Activated T-cell treated with anti-CD3 and anti-CD28 coated beads, Interleukin-2, amount 50 U/mL, for 24 hours (primary cell): ENCODE measurements around the gene DHCR7.
A peak's percentile ranks its signal among the peaks of the same experiment; 100 is the strongest.

Source experiments
- DNase-seq: peaks from one replicate; pipeline ENCODE4 v3.0.0-alpha.2; 2020
- H3K27ac Mint-ChIP-seq: 2 replicates; pipeline ENCODE4 v1.8.0; 2020; ENCODE audit warnings: mild to moderate bottlenecking, mixed read lengths
- H3K27me3 Mint-ChIP-seq: 2 replicates; pipeline ENCODE4 v1.8.0; 2020; ENCODE audit warnings: mixed read lengths
- H3K36me3 Mint-ChIP-seq: 2 replicates; pipeline ENCODE4 v1.8.0; 2020; ENCODE audit warnings: low read depth, mixed read lengths
- H3K4me1 Mint-ChIP-seq: 2 replicates; pipeline ENCODE4 v1.8.0; 2020; ENCODE audit warnings: low read depth, mixed read lengths
- H3K4me3 Mint-ChIP-seq: 2 replicates; pipeline ENCODE4 v1.8.0; 2020; ENCODE audit warnings: mild to moderate bottlenecking, moderate library complexity, mixed read lengths
- H3K9me3 Mint-ChIP-seq: 2 replicates; pipeline ENCODE4 v1.8.0; 2020; ENCODE audit warnings: mixed read lengths

DHCR7 gene

GRCh38 chr11:71448257-71449171 lies at the start of gene DHCR7:
Gene DHCR7 (minus strand): TSS chr11:71448393. CDS start chr11:71444952, 3,441 bp downstream.
- Mint-ChIP-seq H3K4me3 (peak within 1 kb of the TSS; percentile 96), H3K27me3 (no peaks in the 10 kb centered on the region), H3K9me3 (peaks cover 2% of the 10 kb centered on the region), H3K27ac (peak within 1 kb of the TSS; percentile 94), H3K4me1 (peaks cover 44% of the 10 kb centered on the region), H3K36me3 (peaks cover 70% of the 10 kb centered on the region)
- peak; percentile 96 for DNase-seq

- Mint-ChIP-seq H3K4me3 (no peak overlapping the region), H3K27ac (no peak overlapping the region), H3K27me3 (no peaks in the 10 kb centered on the region), H3K9me3 (no peaks in the 10 kb centered on the region), H3K4me1 (peaks cover 3% of the 10 kb centered on the region), H3K36me3 (peaks cover 93% of the 10 kb centered on the region)
- DNase-seq, result peak; percentile 11
Observed at GRCh38 chr11:71496421-71496820, 48.2 kb upstream of the DHCR7 start.

GRCh38 chr11:71495286-71496230 lies 47.4 kb upstream of the DHCR7 start:
- no peak overlapping the region for H3K27ac Mint-ChIP-seq
- H3K27me3 Mint-ChIP-seq, result no peaks in the 10 kb centered on the region
- peaks cover 3% of the 10 kb centered on the region for H3K4me1 Mint-ChIP-seq
- H3K4me3 Mint-ChIP-seq, result no peak overlapping the region
- peaks cover 93% of the 10 kb centered on the region for H3K36me3 Mint-ChIP-seq
- peak; percentile 11 for DNase-seq
- no peaks in the 10 kb centered on the region for H3K9me3 Mint-ChIP-seq

- Mint-ChIP-seq H3K27ac (no peak overlapping the region), H3K9me3 (no peaks in the 10 kb centered on the region), H3K36me3 (peaks cover 91% of the 10 kb centered on the region), H3K27me3 (no peaks in the 10 kb centered on the region), H3K4me1 (peaks cover 23% of the 10 kb centered on the region), H3K4me3 (no peak overlapping the region)
- DNase-seq, result no peak
Observed at GRCh38 chr11:71491940-71492339, 43.7 kb upstream of the DHCR7 start.

- Mint-ChIP-seq H3K4me3 (no peak overlapping the region), H3K36me3 (peaks cover 89% of the 10 kb centered on the region), H3K27ac (no peak overlapping the region), H3K9me3 (no peaks in the 10 kb centered on the region), H3K27me3 (no peaks in the 10 kb centered on the region), H3K4me1 (peaks cover 23% of the 10 kb centered on the region)
- peak; percentile 21 for DNase-seq
Observed at GRCh38 chr11:71491531-71491930, 43.3 kb upstream of the DHCR7 start.

- Mint-ChIP-seq H3K4me3 (no peak overlapping the region), H3K27me3 (no peaks in the 10 kb centered on the region), H3K36me3 (peaks cover 89% of the 10 kb centered on the region), H3K9me3 (no peaks in the 10 kb centered on the region), H3K4me1 (peaks cover 23% of the 10 kb centered on the region), H3K27ac (peak overlapping the region; percentile 65)
- peak; percentile 20 for DNase-seq
Observed at GRCh38 chr11:71490731-71491390, 42.7 kb upstream of the DHCR7 start.

GRCh38 chr11:71490044-71490730 lies 42.0 kb upstream of the DHCR7 start:
- no peaks in the 10 kb centered on the region for H3K27me3 Mint-ChIP-seq

GRCh38 chr11:71489311-71490043 lies 41.3 kb upstream of the DHCR7 start:
- H3K4me3 Mint-ChIP-seq, result peak overlapping the region; percentile 14

More at GRCh38 chr11:71490044-71490730, 42.0 kb upstream of the DHCR7 start:
- DNase-seq, result peak; percentile 18
- Mint-ChIP-seq H3K27ac (peak overlapping the region; percentile 87), H3K4me3 (no peak overlapping the region), H3K4me1 (peaks cover 23% of the 10 kb centered on the region), H3K36me3 (peaks cover 89% of the 10 kb centered on the region), H3K9me3 (no peaks in the 10 kb centered on the region)

GRCh38 chr11:71488681-71489270 lies 40.6 kb upstream of the DHCR7 start:
- Mint-ChIP-seq H3K27ac (peak overlapping the region; percentile 87), H3K9me3 (no peaks in the 10 kb centered on the region), H3K36me3 (peaks cover 90% of the 10 kb centered on the region), H3K4me1 (peaks cover 23% of the 10 kb centered on the region), H3K4me3 (peak overlapping the region; percentile 4), H3K27me3 (no peaks in the 10 kb centered on the region)
- peak; percentile 7 for DNase-seq

More at GRCh38 chr11:71489311-71490043, 41.3 kb upstream of the DHCR7 start:
- DNase-seq, result peak; percentile 67
- Mint-ChIP-seq H3K27me3 (no peaks in the 10 kb centered on the region), H3K9me3 (no peaks in the 10 kb centered on the region), H3K36me3 (peaks cover 89% of the 10 kb centered on the region), H3K27ac (peak overlapping the region; percentile 87), H3K4me1 (peaks cover 23% of the 10 kb centered on the region)

- Mint-ChIP-seq H3K36me3 (peaks cover 90% of the 10 kb centered on the region), H3K4me1 (peaks cover 23% of the 10 kb centered on the region), H3K27me3 (no peaks in the 10 kb centered on the region), H3K27ac (no peak overlapping the region), H3K4me3 (no peak overlapping the region), H3K9me3 (no peaks in the 10 kb centered on the region)
- no peak for DNase-seq
Observed at GRCh38 chr11:71486320-71486719, 38.1 kb upstream of the DHCR7 start.

- Mint-ChIP-seq H3K36me3 (peaks cover 90% of the 10 kb centered on the region), H3K4me3 (no peak overlapping the region), H3K27me3 (no peaks in the 10 kb centered on the region), H3K27ac (no peak overlapping the region), H3K4me1 (peaks cover 23% of the 10 kb centered on the region), H3K9me3 (no peaks in the 10 kb centered on the region)
- peak; percentile 11 for DNase-seq
Observed at GRCh38 chr11:71485466-71485865, 37.3 kb upstream of the DHCR7 start.

GRCh38 chr11:71485063-71485399 lies 36.8 kb upstream of the DHCR7 start:
- no peaks in the 10 kb centered on the region for H3K9me3 Mint-ChIP-seq
- no peak for DNase-seq
- peaks cover 21% of the 10 kb centered on the region for H3K4me1 Mint-ChIP-seq
- peaks cover 88% of the 10 kb centered on the region for H3K36me3 Mint-ChIP-seq
- no peak overlapping the region for H3K27ac Mint-ChIP-seq
- no peak overlapping the region for H3K4me3 Mint-ChIP-seq
- H3K27me3 Mint-ChIP-seq, result no peaks in the 10 kb centered on the region
